GM13977 (cell line): ENCODE measurements around the gene BCAS3.

Experiments used
- DNase-seq: peaks from one replicate; pipeline ENCODE4 v3.0.0; 2012; ENCODE audit warnings: low spot score
- in situ Hi-C: fragments of 300-500 bp; cut with MboI; formaldehyde crosslinking; loops from one replicate; pipeline ENCODE4 v1.12.0; 2022; ENCODE audit warnings: low sequenced_read_pairs, low pct_unique_long_range_greater_than_20kb, mixed read lengths, inconsistent platforms; ENCODE audit not compliant: unreplicated experiment
- TF ChIP-seq, protein P1 (sequence below): IDR thresholded peaks from 2 replicates; pipeline ENCODE4 v1.5.1; 2012; ENCODE audit warnings: mild to moderate bottlenecking, control low read depth; ENCODE audit not compliant: insufficient read depth; ENCODE audit errors: extremely low read depth, missing control alignments

The BCAS3 gene

GRCh38 chr17:61408151-61409041 is 730.7 kb downstream of the BCAS3 start:
- in situ Hi-C loops, result loop anchor here (25.0 kb wide), 1 partner anchor 429 kb away; no protein-coding TSS in a partner anchor
- TF ChIP-seq, protein P1, sequence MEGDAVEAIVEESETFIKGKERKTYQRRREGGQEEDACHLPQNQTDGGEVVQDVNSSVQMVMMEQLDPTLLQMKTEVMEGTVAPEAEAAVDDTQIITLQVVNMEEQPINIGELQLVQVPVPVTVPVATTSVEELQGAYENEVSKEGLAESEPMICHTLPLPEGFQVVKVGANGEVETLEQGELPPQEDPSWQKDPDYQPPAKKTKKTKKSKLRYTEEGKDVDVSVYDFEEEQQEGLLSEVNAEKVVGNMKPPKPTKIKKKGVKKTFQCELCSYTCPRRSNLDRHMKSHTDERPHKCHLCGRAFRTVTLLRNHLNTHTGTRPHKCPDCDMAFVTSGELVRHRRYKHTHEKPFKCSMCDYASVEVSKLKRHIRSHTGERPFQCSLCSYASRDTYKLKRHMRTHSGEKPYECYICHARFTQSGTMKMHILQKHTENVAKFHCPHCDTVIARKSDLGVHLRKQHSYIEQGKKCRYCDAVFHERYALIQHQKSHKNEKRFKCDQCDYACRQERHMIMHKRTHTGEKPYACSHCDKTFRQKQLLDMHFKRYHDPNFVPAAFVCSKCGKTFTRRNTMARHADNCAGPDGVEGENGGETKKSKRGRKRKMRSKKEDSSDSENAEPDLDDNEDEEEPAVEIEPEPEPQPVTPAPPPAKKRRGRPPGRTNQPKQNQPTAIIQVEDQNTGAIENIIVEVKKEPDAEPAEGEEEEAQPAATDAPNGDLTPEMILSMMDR, result no peak
- DNase-seq, result no peak

DNA sequence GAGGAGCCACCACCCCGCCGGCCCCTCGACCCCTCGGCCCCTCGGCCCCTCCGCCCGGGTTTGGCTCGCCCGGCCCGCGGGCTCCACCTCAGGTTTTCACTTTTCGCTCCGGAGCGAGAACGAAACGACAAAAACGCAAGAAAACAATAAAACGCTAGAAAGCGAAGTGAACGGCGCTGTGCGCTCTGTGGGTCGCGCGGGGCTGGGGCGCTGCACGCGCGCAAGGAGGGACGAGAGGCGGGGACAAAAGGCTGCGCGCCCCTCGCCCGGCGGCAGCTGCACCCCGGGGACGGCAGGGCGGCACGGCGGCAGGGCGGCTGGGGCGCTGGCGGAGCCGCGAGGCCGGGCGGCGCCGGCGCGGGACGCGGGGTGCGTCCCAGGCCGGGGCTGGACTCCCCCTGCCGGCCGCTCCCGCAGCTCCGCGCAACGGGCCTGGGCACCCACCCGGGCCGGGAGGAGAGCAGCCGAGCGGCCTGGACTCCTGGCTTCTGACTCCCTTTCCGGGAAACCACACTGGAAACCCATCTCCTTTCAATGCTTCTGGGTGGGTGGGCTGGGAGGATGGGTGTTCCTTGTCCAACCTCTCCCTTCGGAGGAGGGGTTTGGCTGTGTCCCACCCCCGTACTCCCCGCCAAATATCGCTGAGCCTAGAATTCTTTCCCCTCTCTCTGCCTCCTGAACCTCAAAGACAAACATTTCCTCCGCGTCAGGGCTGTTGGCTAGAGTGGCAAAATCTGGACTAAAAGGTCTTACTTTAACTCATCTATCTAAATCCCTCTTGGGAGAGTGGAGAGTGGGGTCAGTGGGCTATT is 731.9 kb downstream of the BCAS3 start:
- in situ Hi-C loops, result loop anchor here (25.0 kb wide), 1 partner anchor 428 kb away; no protein-coding TSS in a partner anchor
- peak; percentile 79 for DNase-seq
- TF ChIP-seq, protein P1, result peak; percentile 64

GRCh38 chr17:61410141-61411010 is 732.7 kb downstream of the BCAS3 start:
- in situ Hi-C loops, result loop anchor here (25.0 kb wide), 1 partner anchor 427 kb away; no protein-coding TSS in a partner anchor
- TF ChIP-seq, protein P1, result peak; percentile 81
- peak; percentile 81 for DNase-seq

DNA sequence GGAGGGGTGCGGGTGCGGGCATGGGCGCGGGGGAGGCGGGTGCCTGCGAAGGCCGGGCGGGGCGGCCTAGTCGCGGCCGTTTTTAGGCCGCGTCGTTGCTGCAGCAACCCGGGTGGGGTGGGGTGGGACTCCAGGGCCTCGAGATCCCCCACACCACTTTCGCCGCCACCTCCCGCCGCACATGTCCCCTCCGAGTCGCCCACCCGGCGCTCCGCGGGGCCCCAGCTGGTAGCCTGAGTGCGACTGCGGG is 733.3 kb downstream of the BCAS3 start:
- in situ Hi-C loops, result loop anchor here (25.0 kb wide), 1 partner anchor 426 kb away; no protein-coding TSS in a partner anchor
- no peak for DNase-seq
- TF ChIP-seq, protein P1, result no peak

DNA sequence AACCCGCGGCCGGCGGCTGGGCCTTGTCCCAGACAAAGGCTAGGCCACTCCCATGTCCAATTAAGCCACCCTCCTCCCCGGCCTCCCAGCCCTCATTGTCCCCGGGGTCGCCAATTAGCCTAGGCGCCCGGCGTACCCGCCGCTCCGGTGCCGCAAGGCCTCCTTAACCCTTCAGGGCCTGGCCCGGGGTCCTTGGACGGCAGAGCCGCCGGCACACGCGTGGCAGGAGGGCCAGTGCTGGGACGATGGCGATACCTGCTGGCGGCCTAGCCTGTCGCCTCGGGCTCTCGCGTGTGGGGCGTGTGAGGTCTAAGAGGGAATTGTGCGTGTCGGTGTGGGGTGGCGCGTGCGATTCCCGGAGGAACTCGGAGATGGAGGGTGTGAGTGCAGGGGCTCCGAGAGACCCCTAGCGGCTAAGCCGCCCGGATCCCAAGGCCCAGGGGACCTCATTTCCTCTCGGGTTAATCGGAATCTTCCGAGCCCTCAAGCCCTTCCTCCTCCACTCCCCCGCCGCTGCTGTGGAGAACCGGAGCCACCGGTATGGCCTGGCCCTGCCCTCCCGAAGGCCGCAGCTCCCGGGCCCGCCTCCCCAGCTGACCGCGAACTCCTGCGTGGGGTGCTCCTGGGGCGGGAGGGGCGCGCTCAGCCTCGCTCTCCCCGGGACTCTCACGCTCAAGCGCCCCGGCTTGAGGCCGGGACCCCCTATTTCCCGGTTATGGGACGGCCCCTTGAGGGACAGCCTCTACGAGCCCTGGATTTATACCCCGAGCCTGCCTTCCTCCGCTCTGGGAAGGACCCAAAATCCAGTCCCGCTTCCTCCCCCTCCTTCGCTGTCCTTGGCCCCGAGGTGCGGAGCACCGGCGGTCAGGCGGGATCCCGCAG is 733.9 kb downstream of the BCAS3 start:
- in situ Hi-C loops, result loop anchor here (25.0 kb wide), 1 partner anchor 426 kb away; no protein-coding TSS in a partner anchor
- peak; percentile 71 for DNase-seq
- TF ChIP-seq, protein P1, result peak; percentile 14
